Endothelial cell of umbilical vein (primary cell): ENCODE measurements around the gene HAUS3.

Source experiments
- FOS ChIP-seq: IDR thresholded peaks from 2 replicates; pipeline ENCODE4 v1.6.1; 2011; ENCODE audit warnings: mild to moderate bottlenecking, low read length, moderate library complexity, borderline replicate concordance; ENCODE audit not compliant: insufficient read depth
- JUN ChIP-seq: IDR thresholded peaks from 2 replicates; pipeline ENCODE4 v1.6.1; 2011; ENCODE audit warnings: borderline replicate concordance, low read depth; ENCODE audit not compliant: insufficient read length, insufficient read depth
- POLR2AphosphoS5 ChIP-seq: IDR thresholded peaks from 2 replicates; pipeline ENCODE4 v1.6.1; 2012; ENCODE audit warnings: low read depth, mild to moderate bottlenecking, control low read depth, low read length, moderate library complexity; ENCODE audit not compliant: insufficient read depth
- TF ChIP-seq, protein P1 (sequence below): IDR thresholded peaks from 2 replicates; pipeline ENCODE4 v1.6.1; 2011; ENCODE audit not compliant: insufficient read depth, insufficient read length
- TF ChIP-seq, protein P2 (sequence below), 2 donors: IDR thresholded peaks; 1 replicate in 1 of 2; 2 replicates in 1 of 2; pipeline ENCODE4 v1.5.1; 2011; ENCODE audit warnings: low read length in 2 of 2, mild to moderate bottlenecking in 2 of 2, moderate library complexity in 2 of 2, control low read depth in 1 of 2, inconsistent platforms in 1 of 2, low read depth in 1 of 2; ENCODE audit not compliant: insufficient read depth in 1 of 2; ENCODE audit errors: extremely low read depth in 1 of 2

DNA sequence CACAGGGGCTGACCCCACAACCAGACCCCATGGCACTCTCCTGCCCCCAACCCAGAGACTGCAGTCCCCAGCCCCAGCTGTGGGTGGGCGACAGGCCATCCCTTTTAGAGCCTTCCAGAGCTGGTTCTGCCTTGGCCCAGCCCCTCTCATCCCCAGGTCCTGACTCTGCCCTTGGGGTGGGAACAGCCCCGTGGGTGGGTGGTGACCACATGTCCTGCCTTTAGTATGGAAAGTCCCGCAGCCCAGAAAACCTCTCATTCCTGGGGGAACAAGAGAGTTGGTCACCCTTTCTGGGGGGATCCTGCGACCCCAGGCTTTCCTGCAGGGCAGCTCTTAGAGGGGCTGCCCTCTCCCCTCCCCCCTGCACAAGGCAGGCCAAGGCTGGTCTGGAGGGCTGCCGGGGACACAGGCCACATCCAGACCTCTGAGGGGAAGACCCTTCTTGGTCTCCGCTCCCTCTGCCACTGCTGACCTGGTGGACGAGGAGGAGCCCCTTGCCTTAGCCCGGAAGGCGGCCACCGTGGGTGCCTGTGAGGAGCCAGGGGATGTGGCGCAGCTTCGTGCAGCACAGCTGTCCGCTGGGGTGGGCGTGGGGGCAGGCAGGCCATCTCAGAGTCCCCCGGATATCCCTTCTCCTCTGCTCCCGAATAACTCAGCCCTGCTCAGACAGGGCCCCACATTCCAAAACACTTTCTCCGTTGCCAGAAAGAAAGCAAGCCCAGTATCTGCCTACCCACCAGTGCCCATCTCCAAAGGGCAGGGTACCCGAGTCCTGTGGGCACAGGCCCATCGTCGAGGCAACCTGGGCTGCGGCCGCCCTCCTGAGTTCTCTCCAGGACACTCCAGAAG is 26.7 kb upstream of the HAUS3 start:
- TF ChIP-seq JUN (no peak), POLR2AphosphoS5 (no peak), FOS (no peak)
- TF ChIP-seq, protein P1, sequence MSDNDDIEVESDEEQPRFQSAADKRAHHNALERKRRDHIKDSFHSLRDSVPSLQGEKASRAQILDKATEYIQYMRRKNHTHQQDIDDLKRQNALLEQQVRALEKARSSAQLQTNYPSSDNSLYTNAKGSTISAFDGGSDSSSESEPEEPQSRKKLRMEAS, result no peak
- TF ChIP-seq, protein P2, sequence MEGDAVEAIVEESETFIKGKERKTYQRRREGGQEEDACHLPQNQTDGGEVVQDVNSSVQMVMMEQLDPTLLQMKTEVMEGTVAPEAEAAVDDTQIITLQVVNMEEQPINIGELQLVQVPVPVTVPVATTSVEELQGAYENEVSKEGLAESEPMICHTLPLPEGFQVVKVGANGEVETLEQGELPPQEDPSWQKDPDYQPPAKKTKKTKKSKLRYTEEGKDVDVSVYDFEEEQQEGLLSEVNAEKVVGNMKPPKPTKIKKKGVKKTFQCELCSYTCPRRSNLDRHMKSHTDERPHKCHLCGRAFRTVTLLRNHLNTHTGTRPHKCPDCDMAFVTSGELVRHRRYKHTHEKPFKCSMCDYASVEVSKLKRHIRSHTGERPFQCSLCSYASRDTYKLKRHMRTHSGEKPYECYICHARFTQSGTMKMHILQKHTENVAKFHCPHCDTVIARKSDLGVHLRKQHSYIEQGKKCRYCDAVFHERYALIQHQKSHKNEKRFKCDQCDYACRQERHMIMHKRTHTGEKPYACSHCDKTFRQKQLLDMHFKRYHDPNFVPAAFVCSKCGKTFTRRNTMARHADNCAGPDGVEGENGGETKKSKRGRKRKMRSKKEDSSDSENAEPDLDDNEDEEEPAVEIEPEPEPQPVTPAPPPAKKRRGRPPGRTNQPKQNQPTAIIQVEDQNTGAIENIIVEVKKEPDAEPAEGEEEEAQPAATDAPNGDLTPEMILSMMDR (IDR thresholded peaks at IDR 0.05; ENCODE audit: extremely low read depth in 1 of 2, insufficient read depth in 1 of 2, low read depth in 1 of 2, low read length in 2 of 2), result no peak
